Fibroblast of upper back skin (primary cell): ENCODE data around the gene NPTXR.

Experiments used
- DNase-seq: peaks from one replicate; pipeline ENCODE4 v3.0.0-alpha.2; 2013

NPTXR gene

DNA sequence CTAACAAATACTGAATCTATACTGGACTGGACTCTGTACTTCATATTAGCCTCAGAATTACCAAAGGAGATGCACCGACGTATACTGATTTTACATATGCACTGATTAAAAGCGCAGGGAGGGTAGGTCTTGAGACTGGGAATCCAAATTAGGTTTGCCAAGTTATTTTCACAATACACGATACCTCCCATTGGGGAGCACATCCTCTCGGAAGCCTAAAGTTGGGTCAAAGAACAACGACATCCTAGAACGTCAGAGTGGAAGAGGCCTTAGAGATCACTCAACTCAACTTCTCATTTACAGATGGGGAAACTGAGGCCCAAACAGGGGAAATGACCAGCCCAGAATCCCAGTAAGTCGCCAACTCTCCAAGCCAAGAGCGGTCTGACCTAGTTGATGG lies 50.5 kb downstream of the NPTXR start:
- no peak for DNase-seq

DNA sequence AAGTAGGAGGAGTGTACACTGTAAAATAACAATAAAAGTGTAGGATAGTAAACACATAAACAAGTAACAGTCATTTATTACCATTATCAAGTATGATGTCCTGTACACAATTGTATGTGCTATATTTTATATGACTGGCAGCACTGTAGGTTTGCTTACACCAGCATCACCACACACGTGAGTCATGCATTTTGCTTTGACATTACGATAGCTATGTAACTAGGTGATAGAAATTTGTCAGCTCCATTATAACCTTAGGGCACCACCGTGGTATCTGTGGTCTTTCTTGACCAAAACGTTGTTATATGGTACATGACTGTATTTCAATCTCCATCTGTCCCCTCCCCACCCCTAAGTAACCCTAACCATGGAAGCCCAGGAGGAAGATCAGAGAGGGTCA lies 51.0 kb downstream of the NPTXR start:
- no peak for DNase-seq

DNA sequence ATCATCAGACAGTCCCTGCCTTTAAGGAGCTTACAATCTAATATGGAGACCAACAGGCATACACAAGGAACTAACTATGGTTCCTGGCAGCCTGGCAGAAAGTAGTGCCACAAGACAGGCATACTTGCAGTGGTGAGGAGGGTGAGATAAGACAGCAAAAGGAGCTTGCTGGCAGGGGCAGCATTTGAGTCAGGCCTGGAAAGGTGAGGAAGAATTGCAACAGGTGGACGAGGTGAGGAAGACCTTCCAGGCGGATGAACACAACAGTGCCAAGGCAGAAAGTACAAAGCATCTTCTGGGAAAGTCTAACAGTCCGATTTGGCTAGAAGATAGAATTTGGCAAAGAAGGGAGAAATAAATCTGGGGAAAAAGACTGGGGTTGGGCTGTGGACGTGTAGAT lies 54.2 kb downstream of the NPTXR start:
- no peak for DNase-seq

DNA sequence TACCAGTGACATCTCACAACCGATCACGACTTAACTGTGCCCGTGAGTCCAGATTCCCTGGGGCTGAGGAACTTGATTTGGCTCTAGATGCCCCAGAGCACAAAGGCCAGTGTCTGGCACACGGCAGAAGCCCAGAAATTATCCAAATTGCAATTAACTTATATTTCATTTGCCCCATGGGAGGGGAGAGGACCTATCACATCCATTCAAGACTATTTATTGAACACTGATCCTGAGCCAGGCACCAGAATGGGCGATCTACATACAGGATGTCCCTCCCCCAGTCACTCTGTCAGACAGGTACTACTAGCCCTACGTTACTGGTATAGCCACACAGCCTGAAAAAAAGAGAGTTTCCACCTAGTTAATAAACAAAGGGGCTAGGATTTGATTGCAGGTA lies 55.0 kb downstream of the NPTXR start:
- no peak for DNase-seq

DNA sequence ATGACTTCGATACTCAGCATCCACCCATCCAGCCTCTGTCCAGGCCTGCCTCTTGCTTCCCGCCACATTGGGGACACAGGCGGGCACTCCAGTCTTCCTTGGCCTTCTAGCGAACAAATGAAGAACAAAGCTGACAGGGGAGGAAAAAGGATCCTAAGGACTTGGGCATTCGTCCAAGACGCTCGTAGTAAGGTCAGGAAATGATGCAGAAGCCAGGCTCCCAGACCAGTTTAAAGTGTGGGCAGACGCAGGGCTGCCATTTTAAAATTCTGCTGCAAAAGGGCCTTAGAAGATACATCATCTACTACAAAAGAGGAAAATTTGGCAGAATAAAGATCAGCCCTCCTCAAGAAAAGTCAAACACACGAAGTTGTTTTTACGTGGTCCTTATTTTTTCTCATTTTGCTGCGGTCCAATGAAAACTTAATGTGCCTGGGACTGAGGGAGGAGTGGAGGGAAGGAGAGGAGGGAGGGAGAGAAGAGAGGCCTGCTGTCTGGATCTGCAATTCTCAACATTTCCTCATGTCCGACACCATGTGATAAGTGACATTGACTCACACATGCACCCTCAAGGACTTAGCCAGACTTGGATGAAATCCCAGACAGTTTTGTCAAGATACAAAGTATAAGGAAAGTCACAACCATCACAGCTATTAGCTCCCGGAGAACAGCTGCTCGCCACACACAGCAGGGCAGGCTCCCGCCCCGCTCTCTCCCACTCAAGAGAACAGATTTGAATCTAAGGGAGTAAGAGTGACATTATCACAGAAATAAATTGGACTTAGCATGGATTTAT lies 55.6 kb downstream of the NPTXR start:
- peak; percentile 93 for DNase-seq

DNA sequence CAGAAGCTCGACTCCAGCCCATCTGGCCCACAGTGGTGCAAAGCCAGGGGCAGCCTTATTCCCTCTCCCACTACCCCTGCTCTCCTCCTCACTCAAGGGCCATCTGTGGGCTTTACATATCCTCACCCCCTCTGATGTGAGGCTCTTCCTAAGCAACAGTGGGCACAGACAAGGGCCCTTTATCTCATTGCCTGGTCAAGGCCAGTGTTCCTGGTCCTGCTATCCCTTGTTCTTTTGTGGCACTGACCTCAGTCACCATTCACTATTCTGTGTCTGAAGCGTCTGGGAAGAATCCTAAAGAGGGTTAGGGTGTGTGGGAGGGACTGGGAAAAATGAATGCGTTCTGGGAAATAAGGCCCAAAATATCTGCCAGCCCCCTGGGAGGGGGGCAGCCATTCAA lies 57.2 kb downstream of the NPTXR start:
- DNase-seq, result no peak

DNA sequence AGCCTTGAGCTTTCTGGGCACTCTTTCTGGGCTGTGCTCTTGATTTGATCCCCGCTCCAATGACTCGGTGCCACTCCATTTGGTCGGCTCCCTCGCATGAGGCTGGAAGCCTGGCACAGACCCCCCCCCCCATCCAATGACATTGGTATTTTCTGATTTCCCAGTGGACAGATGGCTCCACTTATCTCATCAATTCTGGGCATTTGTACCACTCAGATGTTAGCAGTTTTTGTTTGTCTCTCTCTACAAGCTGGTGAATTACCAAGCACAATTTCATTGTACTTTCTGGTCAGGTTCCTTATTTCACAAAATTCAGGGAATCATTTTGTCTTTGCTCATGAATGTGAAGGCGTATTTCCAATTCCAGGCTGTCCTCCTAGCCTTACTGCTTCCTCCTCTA lies 59.0 kb downstream of the NPTXR start:
- no peak for DNase-seq

DNA sequence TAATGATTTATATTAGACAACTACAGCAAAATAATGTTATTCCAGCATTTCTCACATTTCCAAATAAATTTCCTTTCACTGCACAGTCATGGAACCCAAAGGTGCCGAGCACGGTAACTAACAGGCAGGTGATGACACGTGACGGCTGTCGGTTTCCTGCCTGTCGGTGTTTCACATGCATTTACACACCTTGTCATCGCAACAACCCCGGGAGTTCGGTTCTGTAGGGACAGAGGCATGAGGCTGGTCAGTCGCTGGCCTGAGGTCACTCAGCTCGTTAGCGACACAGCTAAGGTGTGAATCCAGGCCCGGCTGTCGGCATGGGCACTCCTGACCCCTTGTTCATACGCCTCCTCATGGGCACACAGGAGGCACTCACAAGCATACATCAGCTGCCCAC lies 59.8 kb downstream of the NPTXR start:
- no peak for DNase-seq

DNA sequence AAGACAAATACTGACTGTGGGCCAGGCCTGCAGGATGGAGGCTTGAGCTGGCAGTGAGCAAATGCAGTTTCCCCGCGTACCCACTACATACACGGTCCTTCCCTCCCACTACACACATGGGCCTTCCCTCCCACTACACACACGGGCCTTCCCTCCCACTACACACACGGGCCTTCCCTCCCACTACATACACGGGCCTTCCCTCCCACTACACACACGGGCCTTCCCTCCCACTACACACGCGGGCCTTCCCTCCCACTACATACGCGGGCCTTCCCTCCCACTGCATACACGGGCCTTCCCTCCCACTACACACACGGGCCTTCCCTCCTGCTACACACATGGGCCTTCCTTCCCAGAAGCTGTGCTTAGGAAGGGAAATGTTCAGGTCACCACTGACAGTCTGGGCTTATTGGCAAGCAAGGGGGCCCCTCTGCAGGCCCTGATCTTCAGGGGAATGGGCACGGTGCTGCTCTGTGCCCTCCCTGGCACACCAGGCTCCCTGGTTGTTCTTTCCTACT lies 60.7 kb downstream of the NPTXR start:
- no peak for DNase-seq

DNA sequence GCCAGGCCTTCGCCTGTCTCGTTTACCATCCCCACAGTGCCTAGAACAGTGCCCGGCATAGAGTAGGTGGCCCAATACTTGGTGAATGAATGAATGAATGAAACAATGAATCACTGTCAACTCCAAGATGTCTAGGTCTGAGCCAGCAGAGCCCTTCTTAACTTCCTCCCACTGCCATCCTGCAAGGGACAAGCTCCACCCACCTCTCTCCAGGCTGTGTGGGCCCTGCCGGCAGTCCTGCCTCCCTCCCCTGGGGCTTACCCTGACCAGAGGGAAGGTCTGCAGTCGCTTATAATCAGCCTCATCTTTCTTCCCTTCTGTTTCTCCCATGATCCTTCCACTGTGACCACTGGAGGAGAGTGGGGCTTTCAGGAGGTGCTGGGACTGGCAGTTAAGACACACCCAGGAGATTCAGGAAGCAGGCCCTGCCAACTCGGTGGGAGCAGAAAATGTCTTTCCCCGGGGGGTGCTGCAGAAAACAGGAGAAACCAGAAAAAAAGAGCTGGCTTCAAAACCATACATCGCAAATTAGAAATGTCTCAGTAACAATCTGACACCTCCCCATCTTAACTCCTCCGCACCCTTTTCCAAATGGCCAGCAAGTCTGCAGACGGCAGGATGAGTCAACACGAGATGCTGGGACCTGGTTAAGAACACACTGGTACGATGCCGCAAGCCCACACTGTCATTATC lies 61.3 kb downstream of the NPTXR start:
- peak; percentile 57 for DNase-seq

DNA sequence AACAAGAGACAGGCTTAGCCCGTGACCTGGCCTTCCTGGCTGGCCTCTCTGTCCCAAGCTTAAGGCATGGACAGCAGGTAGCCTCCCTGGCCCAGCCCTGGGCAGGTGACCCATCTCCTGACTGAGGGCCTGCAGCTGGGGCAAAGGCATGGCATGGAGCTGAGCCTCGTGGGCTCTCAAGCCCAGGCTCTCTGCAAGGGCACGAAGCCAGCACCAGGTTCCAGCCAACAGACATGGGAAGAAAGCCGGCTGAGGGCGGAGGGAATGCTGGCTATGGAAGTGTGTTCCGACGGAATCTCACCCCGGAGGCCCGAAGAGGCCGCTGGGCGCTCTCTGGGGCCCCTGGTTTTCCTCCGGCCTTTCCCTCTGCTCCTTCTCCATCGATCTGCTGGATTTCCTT lies 62.8 kb downstream of the NPTXR start:
- DNase-seq, result no peak

DNA sequence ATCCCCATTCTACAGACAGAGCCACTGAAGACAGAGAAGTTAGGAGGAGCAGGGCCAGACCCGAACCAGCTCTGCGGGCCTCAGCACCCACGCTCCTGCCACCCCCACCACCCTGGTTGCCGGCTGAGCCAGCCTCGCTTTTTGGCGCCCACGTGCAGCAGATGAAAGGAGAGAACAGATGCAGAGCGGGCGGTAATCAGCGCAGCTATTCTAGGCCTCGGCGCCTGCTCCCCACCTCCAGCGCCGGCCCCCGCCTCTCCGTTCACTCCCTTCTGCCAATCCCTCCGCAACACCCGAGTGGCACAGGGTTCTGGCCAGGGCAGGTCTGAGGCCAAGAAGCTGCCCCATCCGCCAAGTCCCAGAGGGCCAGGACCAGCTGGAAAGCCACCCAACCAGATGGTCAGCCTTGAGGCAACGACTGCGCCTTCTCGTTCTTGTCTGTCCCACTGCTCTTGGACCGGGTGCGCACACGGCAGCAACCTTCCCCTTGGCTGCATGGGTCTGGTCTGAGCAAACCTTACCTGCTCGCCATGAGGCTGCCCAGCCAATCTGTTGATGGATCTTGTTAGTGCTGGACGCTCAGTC lies 66.6 kb downstream of the NPTXR start:
- DNase-seq, result no peak

DNA sequence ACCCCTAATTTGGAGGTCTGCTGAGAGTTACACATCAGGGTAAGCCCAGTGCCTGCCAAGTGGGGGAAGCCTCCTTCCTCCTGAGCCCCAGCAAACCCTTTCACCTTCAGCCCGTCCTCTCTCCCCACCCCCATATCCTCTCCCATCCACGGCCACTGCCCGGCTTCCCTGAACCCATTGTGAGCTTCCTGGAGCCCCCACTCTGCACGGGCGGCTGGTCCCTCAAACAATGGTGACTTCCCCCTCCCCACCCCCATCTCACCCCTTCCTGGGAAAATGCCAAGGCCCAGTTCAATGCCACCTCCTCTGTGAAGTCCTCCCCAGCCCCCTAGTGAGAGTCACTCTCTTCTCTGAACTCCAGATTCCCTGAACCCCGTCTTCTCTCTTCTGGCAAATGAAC lies 67.7 kb downstream of the NPTXR start:
- DNase-seq, result no peak

DNA sequence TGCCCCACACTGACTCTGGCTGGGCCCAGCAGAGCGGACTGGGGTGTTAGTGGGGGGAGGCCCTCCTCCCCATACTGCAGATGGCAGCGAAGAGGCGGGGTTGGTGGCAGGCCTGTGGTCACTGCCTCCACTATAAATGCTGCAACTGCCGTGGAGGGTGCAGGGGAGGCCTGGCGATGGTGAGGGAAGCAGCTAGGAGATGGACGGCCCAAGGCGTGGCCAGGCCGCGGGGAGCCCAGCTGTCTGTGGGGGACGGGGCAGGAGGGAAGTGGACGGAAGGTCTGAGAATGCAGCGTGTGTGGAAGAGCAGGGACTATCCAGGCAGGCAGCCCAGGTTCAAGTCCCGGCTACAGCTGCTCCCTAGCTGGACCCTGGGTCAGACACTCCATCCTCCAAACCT lies 68.2 kb downstream of the NPTXR start:
- no peak for DNase-seq

DNA sequence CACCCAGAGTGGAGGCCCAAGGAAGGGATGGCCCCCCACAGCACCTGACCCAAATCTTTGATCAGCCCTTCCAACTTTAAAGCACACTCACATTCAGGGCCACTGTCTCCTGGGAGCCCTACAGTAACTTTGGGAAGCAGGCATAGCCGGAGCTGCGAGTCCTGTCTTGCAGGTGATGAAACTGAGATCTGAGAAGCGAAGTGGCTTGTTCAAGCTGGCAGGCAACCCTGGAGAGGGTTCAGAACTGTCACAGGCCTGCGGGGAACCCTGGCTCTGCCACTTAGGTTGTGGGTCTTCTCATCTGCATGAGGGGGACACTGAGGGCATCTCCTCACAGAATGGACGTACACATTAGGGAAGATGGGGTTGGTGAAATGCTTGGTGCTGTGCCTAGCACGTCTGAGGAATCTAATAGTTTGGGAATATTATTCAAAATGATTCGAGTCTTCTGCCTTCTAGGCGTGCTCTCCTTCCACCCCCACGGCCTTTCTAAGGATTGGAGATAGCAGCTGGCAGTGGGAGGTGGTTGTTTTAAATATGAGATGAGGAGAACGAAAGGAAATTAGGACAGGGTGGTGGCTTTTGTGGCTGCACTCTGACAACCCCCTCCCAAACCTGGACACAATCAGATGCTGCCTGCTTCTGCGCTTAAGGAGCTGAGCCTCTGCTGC lies 69.2 kb downstream of the NPTXR start:
- no peak for DNase-seq

DNA sequence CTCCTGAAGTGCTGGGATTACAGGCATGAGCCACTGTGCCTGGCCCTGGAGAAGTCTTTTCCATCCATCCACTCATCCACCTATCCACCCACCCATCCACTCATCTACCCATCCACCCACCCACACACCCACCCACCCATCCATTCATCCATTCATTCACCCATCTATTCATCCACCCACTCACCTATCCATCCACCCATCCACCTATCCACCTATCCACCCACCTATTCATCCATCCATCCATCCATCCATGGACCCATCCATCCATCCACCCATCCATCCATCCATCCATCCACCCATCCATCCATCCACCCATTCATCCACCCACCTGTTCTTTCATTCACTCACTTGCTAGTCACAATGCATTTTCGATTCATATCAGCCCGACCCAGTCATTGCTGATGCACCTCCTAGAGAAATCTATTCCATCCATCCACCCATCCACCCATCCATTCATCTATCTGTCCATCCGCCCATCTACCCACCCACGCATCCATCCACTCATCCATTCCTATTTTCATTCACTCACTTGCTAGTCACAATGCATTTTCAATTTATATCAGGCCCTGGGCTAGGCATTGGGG lies 70.4 kb downstream of the NPTXR start:
- no peak for DNase-seq

DNA sequence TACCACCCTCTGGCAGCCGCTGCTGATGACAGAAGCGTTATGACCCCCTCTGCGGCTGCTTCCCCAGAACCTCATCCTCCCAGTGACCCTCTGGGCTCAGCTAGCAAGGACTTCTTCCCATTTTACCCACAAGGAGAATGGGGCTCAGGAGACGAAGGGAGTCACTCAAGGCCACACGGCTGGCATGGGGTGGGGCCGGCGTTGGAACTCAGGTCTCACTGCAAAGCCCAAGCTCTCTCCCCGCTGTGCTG lies 71.3 kb downstream of the NPTXR start:
- DNase-seq, result no peak

DNA sequence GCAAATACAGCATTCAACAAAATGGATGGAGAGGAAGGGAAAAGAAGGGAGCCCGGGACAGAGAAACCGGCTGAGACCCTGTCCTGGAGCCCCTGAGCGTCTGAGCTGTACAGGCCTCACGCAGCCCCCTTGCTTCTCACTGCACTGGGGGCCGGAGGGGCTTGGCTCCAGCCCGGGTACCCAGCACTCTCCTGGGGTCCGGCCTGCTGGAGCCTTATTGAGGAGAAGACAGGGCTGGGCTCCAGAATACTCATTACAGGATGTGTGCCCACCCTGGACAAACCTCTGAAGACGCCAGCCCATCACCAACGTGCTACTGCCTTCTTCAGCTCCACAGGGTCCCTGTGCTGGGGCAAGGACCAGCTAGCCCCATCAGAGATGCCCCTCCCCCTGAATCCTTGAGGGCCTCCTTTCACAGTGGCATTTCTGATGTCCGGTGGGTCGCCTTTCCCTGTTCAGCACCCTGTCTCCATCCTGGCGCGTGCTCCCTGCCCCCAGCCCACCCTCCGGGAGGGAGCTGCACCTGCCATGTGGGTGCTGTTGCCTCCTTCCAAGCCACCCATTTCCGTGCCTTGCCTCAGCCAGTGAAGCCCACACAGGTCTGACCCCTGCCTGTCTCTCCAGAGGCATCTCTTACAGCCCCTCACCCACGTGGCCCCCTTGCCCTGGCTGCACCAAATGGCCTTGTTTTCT lies 73.4 kb downstream of the NPTXR start:
- no peak for DNase-seq
